EH (cell line): Measurements from ENCODE around the gene FOXD2.

ENCODE experiments used
- DNase-seq: peaks from one replicate; pipeline ENCODE4 v3.0.0-alpha.2; 2015; ENCODE audit warnings: low read depth

Gene FOXD2

DNA sequence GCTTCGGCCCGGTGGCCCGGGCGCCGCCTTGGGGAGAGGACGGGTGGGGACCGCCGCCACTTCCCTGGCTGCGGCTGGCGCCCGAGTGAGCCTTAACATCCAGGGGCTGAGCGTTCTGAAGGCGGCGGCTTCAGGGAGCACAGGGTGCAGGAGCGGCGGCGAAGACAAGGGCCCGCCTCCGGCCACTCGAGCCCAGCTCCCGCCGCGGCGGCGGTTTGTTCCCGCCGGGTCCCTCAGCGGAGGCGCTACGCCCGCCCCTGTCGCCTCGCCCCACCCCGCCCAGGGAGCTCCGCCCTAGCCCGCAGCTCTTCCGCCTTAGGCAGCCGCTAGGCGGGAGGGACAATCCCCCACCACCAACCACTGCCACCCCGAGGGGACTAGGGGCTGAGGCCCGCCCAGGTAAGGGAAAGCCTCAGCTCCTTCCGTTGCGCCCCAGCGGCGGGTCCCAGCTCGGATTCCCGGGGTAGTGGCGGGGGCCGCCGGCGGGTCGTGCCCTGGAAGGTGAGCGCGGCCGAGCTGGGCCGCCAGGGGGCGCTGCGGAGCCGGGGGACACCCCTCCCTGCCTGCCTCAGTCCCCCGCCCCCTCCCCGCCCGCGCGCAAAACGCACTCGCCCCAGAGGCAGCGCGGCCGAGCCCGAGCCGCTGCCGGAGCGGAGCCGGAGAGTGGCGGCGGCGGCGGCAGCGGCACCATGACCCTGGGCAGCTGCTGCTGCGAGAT, at the start of gene FOXD2:
FOXD2 (plus strand) TSS at position 598 of the 718 bp plus-strand sequence; CDS start at position 690, 92 bp downstream.
- DNase-seq, result peak; percentile 87

DNA sequence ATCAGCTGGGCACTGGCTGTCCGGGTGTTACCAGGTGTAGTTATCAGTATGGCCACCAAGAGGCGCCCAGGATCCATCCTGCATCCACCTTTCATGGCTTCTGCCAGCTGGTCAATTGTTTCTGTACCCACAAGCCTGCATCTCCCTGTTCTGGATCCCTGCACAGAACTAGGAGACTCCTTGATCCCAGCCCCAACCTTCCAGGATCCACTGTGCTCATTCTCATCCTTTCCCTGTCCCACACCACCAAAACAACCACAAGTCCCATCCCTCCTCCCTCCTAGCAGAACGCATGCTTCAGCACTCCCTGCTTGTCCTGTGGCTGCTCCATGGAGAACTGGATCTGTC, 49.0 kb upstream of the FOXD2 start:
- DNase-seq, result peak; percentile 80

DNA sequence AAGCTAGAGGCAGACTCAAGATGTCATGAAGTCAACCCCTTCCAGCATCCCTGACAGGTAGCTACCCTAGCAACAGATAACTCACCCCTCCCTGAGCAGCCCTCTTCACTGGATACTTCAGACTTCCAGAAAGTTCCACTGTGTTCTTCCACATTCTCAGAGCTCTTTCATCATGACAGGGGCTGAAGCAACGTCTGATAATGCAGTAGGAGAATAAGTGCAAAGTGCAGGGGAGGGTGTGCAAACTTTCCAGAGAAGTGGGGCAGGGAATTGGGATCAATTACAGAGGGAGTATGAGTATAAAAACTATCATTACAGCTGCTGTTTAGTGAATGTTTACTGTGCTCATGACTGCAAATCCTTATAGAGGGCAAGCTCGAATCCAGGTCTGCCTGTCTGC, 48.1 kb upstream of the FOXD2 start:
- DNase-seq, result no peak

DNA sequence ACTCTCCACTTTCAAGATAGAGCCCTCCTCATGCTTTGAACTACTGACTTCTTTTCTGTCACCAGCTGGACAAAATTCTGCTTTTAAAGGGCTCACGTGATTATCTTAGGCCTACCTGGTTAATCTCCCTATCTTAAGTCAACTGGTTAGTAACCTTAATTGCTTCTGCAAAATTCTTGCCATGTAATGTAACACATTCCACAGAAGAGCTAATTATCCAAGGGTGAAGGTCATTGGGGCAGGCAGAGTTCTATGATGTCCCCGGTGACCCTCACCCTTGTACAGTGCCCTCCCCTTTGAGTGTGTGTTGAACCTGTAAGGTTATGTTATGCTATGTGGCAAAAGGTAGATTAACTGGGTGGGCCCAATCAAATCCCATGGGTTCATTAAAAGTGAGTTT, 47.0 kb upstream of the FOXD2 start:
- DNase-seq, result no peak

DNA sequence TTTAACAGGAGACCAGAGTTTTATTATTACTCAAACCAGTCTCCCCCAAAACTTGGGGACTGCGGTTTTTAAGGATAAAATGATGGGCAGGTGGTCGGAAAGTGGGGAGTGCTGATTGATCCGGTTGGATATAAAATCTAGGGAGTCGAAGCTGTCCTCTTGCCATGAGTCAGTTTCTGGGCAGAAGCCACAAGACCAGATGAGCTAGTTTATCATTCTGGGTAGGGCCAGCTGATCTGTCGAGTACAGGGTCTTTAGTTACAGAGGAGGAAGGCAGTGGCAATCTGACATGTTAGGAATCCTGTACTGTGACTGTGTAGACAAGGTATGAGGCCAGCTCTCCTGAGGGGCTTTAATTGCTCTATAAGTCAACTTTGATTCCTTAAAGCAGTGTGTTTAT, 44.7 kb upstream of the FOXD2 start:
- DNase-seq, result no peak

DNA sequence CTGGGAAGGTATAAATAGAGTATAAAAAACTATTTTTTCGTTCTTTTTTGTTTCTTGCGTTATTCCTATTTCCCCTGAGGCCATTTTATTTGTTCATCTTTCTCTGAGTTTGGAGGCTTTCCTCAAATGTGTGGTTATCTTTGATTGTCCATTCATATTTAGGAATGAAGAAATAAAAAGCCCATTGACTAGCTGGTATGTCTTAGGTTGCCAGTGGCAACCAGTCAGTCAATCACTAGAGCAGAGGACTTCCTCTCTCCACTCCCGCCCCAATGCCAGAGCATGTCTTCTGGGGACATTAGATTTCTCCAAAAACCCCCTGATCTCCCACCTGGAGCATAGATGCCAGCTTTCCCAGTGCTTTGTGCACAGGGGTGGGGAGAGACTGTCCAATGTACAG, 42.4 kb upstream of the FOXD2 start:
- no peak for DNase-seq

DNA sequence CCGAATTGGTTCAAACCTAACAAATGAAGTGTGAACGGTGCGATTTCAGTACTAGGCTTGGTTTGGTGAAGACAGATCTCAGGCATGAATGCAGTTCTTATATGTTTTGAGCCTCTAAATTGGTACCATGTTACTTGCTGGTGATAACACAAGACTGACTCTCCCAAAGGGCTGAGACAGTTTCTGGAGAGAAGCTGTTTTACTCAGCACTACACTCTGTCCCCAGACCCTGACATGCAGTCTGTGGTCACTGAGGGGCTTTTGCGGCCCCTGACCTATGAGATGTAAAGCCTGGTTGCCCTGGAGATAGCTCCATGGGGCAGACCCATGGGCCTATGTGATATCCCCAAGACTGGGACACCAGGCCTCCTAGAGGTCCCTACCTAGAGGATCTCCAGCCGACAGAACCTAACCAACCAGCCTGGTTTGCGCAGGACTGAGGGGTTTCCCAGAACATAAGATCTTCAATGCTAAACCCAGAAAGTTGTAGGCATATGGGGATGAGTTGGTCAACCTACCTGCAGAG, 41.1 kb upstream of the FOXD2 start:
- no peak for DNase-seq

DNA sequence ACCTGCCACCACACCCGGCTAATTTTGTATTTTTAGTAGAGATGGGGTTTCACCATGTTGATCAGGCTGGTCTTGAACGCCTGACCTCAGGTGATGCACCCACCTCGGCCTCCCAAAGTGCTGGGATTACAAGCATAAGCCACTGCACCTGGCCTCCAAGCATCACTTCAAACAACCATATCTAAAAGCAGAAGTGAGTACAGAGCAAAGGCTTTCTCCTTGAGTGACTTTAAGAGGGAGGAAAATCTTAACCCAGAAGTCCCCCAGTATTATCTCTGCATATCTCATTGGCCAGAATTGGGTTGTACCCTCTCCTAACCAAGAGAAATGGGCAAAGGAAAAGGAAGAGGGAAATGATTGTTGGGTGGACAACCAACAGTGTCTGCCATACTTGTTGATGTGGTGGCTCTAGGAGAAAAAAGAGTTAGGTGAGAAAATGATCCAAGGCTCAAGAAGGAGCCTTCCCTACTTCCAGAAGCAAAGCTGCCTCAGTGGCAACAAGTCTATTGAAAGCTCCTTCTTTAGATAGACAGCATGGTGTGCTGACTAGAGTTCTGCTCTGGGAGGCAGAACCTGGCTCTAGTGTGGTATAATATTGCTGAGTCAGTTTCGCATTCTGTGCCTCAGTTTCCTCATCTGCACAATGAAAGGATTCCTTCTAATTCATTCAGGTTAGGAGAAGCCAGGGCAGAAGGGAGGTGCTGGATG, 38.6 kb upstream of the FOXD2 start:
- no peak for DNase-seq

DNA sequence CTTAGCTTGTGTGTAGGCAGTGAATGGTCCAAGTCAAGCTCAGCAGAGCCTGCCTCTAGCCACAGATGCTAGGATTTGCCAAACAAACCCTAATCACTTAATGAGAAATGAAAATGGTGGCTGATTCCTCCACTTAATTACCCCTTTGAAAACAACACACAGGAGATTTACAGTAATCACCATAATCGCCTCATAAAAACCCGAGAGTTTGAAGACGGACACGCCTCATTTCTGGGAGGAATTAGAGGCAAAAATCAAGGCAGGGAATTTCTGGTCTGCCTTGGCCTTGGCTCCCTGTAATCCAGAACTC, 38.0 kb upstream of the FOXD2 start:
- no peak for DNase-seq

DNA sequence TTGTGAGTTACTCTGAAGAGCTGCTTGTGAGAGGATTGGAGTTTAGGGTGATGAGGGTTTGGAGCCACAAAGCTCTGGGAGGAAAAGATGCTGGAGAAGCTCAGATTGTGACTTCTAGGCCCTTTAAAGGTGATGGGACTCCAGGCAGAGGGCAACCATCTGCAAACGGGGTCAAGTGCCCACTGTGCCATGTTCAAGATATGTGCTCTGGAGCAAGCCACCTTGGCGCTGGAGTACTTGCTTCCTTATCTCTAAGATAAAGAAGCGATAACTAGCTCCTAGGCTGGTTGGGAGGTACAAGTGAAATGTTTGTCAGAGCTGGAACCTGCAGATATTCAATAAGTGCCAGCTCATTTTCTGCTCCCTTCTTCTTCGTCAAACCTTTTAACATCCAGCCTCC, 36.1 kb upstream of the FOXD2 start:
- DNase-seq, result no peak

DNA sequence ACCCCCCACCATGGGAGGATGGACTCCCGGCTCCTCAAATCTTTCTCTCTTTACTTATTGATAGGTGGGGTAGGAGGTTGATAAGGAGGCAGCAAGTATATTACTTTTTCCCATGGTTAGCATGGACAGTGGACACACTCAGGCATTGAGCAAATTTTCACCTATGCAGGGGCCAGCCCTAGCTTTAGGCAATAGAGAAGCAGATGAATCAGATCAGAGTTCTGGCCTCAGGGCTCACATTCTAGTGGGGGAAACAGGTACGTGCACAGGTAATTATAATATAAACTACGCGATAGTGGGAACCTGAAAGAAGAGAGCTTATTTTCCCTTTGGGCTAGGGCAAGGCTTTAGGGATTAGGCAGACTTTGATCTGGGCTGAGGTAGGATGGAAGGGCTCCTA, 35.3 kb upstream of the FOXD2 start:
- DNase-seq, result no peak

DNA sequence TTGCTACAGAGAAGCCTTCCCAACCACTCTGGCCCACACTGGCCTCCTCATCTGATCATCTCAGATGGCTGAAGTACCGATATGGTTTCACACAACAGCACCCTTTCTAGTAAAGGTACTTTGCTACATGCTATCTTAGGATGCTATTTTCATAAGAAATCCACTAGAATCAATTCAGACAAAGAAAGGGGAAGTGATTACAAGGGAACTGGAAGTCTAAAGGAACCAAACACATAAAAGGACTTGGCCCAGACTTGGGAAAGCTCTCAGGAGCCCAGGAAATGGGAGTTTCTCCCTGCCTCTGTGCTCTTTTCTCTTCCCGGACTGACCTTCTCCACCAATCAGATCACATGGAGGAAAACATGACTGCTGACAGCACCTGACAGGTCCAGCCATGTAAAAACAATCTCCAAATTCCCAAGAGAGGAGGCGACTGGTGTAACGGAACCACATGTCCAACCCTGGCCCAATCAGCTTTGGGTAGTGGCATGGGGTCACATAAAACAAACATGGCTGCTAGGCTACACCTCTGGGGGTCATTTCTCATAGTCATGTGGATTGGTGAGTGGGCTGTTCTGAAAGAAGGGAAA, 34.4 kb upstream of the FOXD2 start:
- DNase-seq, result no peak

DNA sequence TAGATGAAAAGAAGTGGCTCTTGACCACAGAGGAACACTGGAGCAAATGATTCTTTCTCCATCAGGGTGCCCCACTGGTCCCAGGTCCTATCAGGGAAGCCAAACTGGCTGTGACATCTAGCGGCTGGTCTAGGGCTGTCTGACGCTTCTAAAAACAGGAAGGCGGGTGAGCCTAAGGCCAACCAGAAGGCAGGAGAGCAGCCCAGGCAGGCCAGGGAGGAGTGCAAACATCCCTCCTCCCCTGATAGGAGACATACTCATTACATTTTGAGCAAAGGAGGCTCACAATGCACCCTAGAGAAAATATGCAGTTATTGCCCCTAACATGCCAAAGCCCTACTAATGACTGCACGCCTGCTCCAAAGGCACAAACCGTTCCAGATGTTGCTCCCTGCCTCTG, 32.1 kb upstream of the FOXD2 start:
- DNase-seq, result no peak

DNA sequence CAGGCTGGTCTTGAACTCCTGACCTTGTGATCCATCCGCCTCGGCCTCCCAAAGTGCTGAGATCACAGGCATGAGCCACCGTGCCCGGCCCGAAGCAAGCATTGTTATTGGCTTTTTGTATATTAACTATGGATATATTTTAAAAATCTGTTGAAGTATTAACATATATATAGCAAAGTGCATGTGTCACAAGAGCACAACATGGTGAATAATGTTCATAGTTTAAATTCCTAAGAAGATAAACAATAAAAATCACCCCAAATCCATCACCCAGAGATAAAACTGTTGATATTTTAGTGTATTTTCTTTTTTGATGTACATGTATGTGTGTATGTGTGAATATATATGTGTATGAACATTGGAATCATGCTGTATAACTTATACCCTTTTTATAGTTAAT, 30.9 kb upstream of the FOXD2 start:
- no peak for DNase-seq

DNA sequence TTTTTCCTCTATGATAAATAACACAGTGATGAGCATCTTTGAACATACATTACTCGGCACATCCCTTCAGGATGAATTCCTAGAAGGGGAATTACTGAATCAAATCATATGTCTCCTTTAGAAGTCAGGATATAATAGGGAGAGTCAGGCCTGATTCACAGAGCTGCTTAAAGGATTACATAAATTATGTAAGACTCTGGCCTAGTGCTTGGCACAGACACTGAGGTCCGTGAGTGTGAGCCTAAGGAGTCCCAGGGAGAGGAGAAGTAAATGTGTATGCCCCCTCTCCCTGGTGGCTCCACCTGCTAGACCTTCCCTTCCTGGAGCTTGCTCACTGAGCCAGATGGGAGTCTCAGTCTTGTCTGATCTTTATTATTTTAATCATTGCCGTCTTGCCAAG, 30.4 kb upstream of the FOXD2 start:
- DNase-seq, result peak; percentile 47

DNA sequence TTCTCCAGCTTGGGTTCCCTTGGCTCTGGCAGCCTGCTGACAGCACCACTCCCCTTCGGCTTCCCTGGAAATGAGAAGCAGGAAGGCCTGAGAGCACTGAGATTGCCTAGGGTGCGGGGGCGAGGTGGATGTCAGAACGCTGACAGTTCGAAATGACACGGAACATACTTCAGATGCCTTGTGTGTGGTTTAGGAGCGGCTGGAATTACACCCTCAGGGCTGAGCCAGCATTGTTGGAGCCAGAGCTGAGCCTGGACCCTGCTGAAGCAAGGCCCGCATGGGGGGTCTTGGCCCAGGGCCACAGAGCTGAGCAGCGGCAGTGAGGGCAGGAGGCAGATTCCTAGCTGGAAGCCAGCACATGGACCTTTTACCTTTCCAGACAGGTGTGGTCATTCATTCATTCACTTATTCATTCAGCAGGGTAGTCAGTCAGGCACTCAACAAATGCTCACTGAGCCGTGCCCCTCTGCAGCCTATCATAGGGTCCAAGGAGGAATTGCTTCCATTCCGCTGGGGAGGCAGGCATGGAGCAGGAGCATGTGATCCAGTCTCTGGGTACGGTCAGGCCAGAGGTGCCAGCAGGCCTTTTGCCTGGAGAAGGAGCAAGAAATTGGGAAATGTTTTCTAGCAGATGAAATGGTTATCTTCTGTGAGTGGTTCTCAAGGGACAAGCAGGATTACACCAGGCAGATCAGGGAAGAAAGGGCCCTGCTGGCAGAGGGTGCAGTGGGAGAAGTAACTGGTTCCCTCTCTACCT, 28.4 kb upstream of the FOXD2 start:
- peak; percentile 95 for DNase-seq

DNA sequence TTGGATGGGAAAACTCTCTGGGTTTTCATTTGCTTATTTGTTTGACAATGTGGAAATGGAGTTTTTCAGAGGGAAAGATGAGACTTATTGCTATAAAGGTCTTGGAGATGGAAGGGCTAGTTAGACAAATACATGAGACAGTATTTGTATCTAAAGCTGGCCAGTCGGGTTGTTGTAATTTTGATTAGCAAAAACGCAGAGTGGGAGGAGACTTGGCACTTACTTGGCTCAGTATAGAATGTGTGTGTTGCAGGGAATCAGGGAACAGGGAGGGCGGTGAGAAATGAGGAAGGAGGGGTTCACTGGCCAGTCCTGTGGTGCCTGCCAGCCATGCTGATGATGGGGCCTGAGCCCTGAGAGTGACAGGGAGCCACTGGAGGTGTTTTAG, 27.8 kb upstream of the FOXD2 start:
- DNase-seq, result no peak

DNA sequence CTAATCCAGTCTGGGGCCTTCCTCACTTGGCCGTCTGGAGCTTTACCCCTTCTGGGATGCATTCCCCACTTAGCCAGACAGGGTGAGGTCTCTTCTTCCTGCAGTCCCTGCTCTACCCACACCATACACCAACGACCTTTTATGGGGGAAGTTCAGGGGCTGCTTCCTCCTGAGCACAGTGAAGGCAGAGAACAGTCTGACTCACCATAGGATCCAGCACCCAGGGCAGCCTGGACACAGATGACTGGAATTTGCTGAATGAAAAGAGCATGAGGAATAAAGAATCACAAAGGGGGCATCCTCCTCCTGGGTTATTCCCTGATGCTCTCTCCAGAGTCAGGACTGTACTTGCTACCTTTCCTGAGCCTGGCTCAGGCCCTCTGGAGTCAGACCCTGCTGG, 26.4 kb upstream of the FOXD2 start:
- peak; percentile 78 for DNase-seq

DNA sequence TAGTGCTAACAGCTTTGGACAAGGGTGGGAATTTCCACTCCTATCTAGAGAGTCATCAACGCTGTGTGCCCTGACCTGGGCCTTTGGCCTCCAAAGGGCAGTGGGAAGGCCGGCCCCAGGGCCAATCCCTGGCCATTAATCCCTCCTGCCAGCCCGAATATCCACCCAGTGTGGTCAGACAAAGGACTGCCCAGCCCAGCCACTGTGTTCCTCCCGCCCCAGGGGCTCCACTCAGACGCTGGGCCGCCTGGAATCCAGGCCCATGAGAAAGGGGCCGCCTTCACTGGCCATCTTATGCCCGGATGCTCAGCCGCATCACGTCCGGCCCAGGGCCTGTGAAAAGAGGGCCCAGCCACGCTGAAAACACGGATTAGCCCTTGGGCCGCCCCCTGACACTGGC, 25.4 kb upstream of the FOXD2 start:
- DNase-seq, result no peak

DNA sequence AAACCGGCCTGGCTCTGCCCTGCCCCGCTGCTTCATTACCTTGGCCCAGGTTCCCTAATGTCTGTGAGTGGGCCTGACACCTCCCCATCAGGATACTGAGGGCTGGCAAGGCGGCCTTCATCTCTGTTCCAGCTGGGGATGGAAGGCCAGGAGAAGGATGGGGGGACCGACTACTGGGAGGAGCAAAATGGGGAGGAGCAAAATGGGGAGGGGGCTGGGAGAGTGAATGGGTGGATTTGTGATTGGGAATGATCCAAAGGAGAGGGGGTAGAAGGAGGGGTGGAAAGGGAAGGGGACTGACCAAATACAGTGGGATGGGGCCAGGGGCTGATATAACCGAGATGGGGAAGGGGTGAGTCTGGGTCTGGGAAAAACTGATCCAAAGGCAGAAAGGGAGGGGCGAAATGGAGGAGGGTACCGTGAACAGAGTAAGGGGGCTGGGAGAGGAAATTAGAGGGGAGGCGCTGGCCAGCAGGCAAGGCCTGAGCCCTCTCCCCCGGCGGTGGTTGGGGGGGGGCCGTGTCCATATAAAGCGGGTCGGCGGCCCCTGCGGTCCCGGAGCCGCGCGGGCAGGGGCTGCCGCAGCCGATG, 22.0 kb upstream of the FOXD2 start, which contains the start of gene FOXE3:
FOXE3 (plus strand) TSS at position 558 of the 591 bp plus-strand sequence; CDS start at position 589, 31 bp downstream.
- DNase-seq, result no peak

DNA sequence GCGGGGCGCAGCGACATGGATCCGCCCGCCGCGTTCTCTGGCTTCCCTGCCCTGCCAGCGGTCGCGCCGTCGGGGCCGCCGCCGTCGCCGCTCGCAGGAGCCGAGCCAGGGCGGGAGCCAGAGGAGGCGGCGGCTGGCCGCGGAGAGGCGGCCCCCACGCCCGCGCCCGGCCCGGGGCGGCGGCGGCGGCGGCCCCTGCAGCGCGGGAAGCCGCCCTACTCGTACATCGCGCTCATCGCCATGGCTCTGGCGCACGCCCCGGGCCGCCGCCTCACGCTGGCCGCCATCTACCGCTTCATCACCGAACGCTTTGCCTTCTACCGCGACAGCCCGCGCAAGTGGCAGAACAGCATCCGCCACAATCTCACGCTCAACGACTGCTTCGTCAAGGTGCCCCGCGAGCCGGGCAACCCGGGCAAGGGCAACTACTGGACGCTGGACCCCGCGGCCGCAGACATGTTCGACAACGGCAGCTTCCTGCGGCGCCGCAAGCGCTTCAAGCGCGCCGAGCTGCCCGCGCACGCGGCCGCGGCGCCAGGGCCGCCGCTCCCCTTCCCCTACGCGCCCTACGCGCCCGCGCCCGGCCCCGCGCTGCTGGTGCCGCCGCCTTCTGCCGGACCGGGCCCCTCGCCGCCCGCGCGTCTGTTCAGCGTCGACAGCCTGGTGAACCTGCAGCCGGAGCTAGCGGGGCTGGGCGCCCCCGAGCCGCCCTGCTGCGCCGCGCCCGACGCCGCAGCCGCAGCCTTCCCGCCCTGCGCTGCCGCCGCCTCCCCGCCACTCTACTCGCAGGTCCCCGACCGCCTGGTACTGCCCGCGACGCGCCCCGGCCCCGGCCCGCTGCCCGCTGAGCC, 21.3 kb upstream of the FOXD2 start:
- no peak for DNase-seq
